Lower leg skin (tissue), 3 donors: Measurements from ENCODE around the gene TBC1D22A.

Experiments used
- CTCF ChIP-seq, 3 donors: fragments of 450-650 bp; IDR thresholded peaks; one replicate each; pipeline ENCODE4 v1.5.1; 2016; ENCODE audit warnings: antibody characterized with exemption in 3 of 3, mild to moderate bottlenecking in 3 of 3, moderate library complexity in 2 of 3
- POLR2A ChIP-seq, 2 donors: fragments of 450-650 bp; IDR thresholded peaks; one replicate each; pipeline ENCODE4 v1.6.1; 2016 to 2017; ENCODE audit warnings: antibody characterized with exemption in 2 of 2, mild to moderate bottlenecking in 1 of 2, moderate library complexity in 1 of 2

- TF ChIP-seq CTCF (IDR thresholded peaks at IDR 0.05) (no peak), POLR2A (IDR thresholded peaks at IDR 0.05) (no peak)
Observed at GRCh38 chr22:46864314-46865051, 102.0 kb downstream of the TBC1D22A start.
